ENCODE results near the gene PPEF2. TPM values are rescaled to one million over a fixed set of nuclear protein-coding genes. Genes with fewer than 3 reads are reported as not detected.
A peak's percentile ranks its signal among the peaks of the same experiment; 100 is the strongest.

The PPEF2 gene
- total and polyA plus RNA-seq, 2 experiments from 2014 or later: not detected

DNA sequence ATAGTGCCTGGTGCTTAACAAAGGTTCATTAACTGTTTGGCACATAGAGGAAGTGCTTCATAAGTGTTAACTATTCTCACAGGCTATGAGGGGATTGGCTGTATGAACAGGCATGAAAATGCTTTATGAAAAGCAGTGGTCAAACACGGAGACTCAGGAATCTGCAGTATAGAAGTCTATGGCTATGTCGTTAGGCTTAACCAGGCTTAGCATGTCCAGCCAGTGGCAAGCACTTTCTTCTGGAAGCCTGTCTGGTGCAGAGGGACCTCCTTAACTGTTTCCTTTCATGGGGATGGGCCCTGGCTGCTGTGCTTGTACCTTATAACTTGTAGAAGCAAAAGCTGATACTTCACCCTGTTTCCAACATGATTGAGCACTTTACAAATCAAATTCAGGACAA, 78.4 kb downstream of the PPEF2 start:
- Mint-ChIP-seq H3K9me3 (no peaks in the 10 kb centered on the region), H3K27me3 (ENCODE audit: insufficient read depth, low read depth, poor library complexity) (peaks cover 3% of the 10 kb centered on the region), H3K27ac (no peak overlapping the region), H3K36me3 (ENCODE audit: low read depth) (no peaks in the 10 kb centered on the region), H3K4me1 (no peaks in the 10 kb centered on the region; the same call in 2 of the 3 replicates), H3K4me3 (no peak overlapping the region)
- ATAC-seq: no peak
- Histone ChIP-seq H2AFZ (peak overlapping the region; percentile 89), H3K27me3 (ENCODE audit: insufficient read depth) (no peaks in the 10 kb centered on the region), H3F3A (replicated peaks; ENCODE audit: low read depth) (0 out of 2 replicates have a peak, but pooled peaks cover 3% of the 10 kb centered on the region), H3K4me2 (no peak overlapping the region), H3K4me3 (no peak overlapping the region), H4K20me1 (replicated peaks; ENCODE audit: insufficient read depth) (no peaks in the 10 kb centered on the region), H3K4me1 (ENCODE audit: insufficient read depth) (no peaks in the 10 kb centered on the region), H3K36me3 (ENCODE audit: insufficient read depth) (no peaks in the 10 kb centered on the region), H3K9me2 (ENCODE audit: insufficient read depth) (no peaks in the 10 kb centered on the region), H3K27ac (ENCODE audit: low read depth) (no peak overlapping the region), H3K79me2 (replicated peaks; ENCODE audit: insufficient read depth) (no peaks in the 10 kb centered on the region)
- DNase-seq (ENCODE audit: low spot score): no peak
- no peak for TF ChIP-seq JUNB (IDR thresholded peaks at IDR 0.05; ENCODE audit: unreplicated experiment)
- TF ChIP-seq EZH2 (IDR thresholded peaks at IDR 0.05; ENCODE audit: low read depth, unreplicated experiment): no peak
- TF ChIP-seq POLR2AphosphoS5 (IDR thresholded peaks at IDR 0.05; ENCODE audit: low read depth): no peak
- TF ChIP-seq ZNF114 (CRISPR knock-in tag; IDR thresholded peaks at IDR 0.05): no peak
- TF ChIP-seq, protein P1, sequence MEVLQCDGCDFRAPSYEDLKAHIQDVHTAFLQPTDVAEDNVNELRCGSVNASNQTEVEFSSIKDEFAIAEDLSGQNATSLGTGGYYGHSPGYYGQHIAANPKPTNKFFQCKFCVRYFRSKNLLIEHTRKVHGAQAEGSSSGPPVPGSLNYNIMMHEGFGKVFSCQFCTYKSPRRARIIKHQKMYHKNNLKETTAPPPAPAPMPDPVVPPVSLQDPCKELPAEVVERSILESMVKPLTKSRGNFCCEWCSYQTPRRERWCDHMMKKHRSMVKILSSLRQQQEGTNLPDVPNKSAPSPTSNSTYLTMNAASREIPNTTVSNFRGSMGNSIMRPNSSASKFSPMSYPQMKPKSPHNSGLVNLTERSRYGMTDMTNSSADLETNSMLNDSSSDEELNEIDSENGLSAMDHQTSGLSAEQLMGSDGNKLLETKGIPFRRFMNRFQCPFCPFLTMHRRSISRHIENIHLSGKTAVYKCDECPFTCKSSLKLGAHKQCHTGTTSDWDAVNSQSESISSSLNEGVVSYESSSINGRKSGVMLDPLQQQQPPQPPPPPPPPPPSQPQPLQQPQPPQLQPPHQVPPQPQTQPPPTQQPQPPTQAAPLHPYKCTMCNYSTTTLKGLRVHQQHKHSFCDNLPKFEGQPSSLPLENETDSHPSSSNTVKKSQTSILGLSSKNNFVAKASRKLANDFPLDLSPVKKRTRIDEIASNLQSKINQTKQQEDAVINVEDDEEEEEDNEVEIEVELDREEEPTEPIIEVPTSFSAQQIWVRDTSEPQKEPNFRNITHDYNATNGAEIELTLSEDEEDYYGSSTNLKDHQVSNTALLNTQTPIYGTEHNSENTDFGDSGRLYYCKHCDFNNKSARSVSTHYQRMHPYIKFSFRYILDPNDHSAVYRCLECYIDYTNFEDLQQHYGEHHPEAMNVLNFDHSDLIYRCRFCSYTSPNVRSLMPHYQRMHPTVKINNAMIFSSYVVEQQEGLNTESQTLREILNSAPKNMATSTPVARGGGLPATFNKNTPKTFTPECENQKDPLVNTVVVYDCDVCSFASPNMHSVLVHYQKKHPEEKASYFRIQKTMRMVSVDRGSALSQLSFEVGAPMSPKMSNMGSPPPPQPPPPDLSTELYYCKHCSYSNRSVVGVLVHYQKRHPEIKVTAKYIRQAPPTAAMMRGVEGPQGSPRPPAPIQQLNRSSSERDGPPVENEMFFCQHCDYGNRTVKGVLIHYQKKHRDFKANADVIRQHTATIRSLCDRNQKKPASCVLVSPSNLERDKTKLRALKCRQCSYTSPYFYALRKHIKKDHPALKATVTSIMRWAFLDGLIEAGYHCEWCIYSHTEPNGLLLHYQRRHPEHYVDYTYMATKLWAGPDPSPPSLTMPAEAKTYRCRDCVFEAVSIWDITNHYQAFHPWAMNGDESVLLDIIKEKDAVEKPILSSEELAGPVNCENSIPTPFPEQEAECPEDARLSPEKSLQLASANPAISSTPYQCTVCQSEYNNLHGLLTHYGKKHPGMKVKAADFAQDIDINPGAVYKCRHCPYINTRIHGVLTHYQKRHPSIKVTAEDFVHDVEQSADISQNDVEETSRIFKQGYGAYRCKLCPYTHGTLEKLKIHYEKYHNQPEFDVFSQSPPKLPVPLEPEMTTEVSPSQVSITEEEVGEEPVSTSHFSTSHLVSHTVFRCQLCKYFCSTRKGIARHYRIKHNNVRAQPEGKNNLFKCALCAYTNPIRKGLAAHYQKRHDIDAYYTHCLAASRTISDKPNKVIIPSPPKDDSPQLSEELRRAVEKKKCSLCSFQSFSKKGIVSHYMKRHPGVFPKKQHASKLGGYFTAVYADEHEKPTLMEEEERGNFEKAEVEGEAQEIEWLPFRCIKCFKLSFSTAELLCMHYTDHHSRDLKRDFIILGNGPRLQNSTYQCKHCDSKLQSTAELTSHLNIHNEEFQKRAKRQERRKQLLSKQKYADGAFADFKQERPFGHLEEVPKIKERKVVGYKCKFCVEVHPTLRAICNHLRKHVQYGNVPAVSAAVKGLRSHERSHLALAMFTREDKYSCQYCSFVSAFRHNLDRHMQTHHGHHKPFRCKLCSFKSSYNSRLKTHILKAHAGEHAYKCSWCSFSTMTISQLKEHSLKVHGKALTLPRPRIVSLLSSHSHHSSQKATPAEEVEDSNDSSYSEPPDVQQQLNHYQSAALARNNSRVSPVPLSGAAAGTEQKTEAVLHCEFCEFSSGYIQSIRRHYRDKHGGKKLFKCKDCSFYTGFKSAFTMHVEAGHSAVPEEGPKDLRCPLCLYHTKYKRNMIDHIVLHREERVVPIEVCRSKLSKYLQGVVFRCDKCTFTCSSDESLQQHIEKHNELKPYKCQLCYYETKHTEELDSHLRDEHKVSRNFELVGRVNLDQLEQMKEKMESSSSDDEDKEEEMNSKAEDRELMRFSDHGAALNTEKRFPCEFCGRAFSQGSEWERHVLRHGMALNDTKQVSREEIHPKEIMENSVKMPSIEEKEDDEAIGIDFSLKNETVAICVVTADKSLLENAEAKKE (CRISPR knock-in tag; IDR thresholded peaks at IDR 0.05): no peak
- no peak for TF ChIP-seq EZH2phosphoT487 (IDR thresholded peaks at IDR 0.05; ENCODE audit: unreplicated experiment)
- TF ChIP-seq, protein P2, sequence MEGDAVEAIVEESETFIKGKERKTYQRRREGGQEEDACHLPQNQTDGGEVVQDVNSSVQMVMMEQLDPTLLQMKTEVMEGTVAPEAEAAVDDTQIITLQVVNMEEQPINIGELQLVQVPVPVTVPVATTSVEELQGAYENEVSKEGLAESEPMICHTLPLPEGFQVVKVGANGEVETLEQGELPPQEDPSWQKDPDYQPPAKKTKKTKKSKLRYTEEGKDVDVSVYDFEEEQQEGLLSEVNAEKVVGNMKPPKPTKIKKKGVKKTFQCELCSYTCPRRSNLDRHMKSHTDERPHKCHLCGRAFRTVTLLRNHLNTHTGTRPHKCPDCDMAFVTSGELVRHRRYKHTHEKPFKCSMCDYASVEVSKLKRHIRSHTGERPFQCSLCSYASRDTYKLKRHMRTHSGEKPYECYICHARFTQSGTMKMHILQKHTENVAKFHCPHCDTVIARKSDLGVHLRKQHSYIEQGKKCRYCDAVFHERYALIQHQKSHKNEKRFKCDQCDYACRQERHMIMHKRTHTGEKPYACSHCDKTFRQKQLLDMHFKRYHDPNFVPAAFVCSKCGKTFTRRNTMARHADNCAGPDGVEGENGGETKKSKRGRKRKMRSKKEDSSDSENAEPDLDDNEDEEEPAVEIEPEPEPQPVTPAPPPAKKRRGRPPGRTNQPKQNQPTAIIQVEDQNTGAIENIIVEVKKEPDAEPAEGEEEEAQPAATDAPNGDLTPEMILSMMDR (conservative IDR thresholded peaks at IDR 0.05; ENCODE audit: low read depth in 2 of 2): no peak
- no peak for TF ChIP-seq STAT1 (IDR thresholded peaks at IDR 0.05; ENCODE audit: unreplicated experiment)
- TF ChIP-seq NANOG (IDR thresholded peaks at IDR 0.05; ENCODE audit: borderline replicate concordance): no peak
- no peak for TF ChIP-seq CREB1 (CRISPR knock-in tag; IDR thresholded peaks at IDR 0.05; ENCODE audit: low read depth)
- TF ChIP-seq ZNF331 (CRISPR knock-in tag; IDR thresholded peaks at IDR 0.05; ENCODE audit: low read depth): no peak
- TF ChIP-seq, protein P3, sequence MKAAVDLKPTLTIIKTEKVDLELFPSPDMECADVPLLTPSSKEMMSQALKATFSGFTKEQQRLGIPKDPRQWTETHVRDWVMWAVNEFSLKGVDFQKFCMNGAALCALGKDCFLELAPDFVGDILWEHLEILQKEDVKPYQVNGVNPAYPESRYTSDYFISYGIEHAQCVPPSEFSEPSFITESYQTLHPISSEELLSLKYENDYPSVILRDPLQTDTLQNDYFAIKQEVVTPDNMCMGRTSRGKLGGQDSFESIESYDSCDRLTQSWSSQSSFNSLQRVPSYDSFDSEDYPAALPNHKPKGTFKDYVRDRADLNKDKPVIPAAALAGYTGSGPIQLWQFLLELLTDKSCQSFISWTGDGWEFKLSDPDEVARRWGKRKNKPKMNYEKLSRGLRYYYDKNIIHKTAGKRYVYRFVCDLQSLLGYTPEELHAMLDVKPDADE (IDR thresholded peaks at IDR 0.05): no peak
